CD4-positive, alpha-beta T cell treated with Interleukin-6 for 4 hours (primary cell): Measurements from ENCODE around the gene TMEM154.
A peak's percentile ranks its signal among the peaks of the same experiment; 100 is the strongest.

Source experiments
- DNase-seq: peaks from one replicate; pipeline ENCODE4 v3.0.0-alpha.2; 2020; ENCODE audit warnings: mixed read lengths

The TMEM154 gene

GRCh38 chr4:152693871-152694270 lies 14.1 kb upstream of the TMEM154 start:
- DNase-seq = no peak

GRCh38 chr4:152691761-152692160 lies 12.0 kb upstream of the TMEM154 start:
- DNase-seq = no peak

DNA sequence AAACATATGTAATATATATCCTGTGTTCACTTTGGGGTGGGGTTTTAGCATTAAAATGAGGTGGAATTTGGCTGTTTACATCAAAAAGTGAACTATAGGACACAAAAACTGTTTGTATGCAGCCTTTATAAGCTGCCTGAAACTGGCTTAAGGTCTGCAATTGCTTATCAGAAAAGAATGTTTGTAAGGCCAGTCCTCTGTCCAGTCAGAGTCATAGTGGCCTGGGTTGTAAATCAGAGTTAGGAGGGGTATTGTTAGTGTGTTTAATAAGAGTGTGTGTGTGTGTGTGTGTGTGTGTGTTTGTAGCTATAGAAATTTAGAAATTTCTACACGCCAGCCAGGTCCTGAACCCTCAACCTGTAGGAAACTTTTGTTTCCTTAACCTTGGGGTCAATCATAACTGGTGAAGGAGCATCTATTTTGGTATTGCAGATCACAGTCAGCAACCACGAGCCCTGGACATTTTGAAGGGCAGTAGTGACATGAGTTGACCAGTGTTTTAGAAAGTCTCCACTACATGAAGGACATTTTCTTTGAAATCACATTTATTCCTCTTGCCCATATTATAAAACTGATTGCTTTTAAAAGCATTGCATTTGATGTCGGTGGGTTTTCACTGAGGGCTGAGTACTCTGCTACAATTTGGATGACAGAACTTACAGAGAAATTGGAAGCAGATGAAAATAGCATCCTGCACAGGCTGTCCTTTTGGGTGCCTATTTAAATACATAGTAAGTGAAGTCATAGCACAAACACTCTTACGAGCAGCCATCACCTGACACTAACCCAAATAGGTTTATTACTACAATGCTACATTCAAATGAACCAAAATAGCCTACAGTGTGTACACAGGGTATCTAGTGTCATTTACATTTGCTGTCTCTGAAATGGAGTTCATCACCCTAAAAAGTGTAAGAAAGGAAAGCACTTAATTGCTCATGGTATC lies 11.2 kb upstream of the TMEM154 start:
- DNase-seq = no peak

GRCh38 chr4:152689615-152690501 lies 10.1 kb upstream of the TMEM154 start:
- DNase-seq = no peak

GRCh38 chr4:152687974-152688599 lies 8.3 kb upstream of the TMEM154 start:
- no peak for DNase-seq

DNA sequence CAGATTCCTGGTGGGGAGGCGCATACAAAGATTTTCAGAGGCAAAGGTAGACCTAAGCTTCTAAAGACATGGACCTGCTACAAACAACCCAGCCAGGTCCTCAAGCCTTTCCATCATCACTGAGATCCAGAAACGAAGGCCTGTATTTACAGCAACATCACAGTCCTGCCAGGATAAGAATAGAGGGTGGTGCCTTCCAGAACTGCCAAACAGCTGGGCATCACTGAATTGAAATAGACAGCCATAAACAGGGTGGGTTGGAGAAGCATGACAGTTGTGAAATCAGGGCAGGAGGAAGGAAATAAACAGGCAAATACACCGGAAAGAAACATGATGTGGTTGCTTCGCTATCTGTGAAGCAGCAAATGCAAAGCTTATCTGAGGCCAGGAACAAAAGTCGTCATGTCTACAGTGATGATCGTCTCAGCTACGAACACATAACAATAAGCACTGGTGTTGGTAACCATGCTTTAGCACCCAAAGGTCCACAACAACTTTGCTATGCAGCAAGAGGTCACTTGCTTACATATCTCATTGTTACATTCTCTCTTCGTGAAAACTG lies 6.7 kb upstream of the TMEM154 start:
- DNase-seq = no peak

- no peak for DNase-seq
Observed at GRCh38 chr4:152684587-152684986, 4.8 kb upstream of the TMEM154 start.

DNA sequence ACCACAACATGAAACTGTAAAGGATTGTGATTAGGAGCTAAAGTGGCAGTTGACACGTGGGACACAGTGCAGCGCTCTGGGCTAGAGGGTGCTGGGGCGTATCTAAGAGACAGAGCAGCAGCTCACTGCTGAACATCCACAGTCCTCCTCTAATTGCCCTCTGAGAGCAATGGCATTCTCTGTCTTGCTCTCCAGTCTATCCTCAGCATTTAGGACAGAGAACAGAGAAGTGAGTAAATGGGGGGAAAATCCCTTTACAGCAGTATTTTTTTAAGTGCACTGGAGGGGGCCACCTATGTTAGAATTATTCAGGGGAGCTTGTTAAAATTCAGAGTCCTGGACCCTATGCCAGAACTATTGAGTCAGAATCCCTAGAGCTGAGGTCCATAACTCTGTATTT lies 4.2 kb upstream of the TMEM154 start:
- DNase-seq = no peak

GRCh38 chr4:152682143-152682941 lies 2.5 kb upstream of the TMEM154 start:
- no peak for DNase-seq

DNA sequence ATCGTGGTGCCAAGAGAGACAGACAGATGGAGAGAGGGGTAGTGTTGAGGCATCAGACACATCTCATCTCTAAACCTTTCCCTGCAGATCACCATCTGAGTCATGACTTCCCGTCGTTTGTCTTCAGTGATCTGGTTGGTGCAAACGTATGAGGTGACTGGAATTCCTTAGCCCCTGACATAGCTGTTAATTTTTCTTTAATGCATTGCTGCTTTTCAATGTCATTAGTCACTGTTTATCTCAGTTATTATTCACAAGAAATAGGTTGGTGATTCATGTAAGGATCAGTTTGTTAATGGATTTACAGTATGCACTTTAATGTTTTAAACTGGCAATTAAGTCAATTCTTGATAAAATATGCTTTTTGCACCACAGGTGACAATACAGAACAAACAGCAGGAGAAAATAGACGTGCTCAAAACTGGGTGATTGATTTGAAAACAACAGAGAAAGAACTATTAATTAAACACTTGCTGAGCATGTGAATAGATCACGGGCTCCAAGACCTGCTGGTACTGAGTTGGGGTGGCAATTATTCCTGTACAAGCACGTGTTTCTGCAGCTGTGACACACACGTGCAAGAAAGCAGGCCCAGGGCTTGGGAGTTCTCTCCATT lies 1.3 kb upstream of the TMEM154 start:
- DNase-seq = peak; percentile 7

DNA sequence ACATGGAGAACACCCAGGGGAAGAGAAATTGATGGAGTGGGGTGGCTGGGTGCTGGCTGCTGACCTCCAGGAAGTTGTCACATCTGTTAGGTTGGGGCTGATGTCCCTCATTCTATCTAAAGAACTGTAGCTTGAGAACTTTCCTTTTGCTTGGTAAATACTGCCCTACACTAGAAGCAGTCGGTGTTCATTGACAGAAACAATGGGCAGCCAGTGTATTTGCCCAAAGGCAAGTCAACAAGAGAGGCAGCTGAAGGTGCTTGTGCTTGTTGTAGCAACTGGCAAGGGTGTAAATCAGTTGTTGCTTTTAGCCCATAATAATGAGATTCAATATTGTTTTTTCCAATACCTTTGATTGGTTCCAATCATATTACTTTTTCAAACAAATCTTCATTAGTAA lies 956 bp downstream of the TMEM154 start:
- DNase-seq = no peak

GRCh38 chr4:152677117-152677516 lies 2.7 kb downstream of the TMEM154 start:
- no peak for DNase-seq

DNA sequence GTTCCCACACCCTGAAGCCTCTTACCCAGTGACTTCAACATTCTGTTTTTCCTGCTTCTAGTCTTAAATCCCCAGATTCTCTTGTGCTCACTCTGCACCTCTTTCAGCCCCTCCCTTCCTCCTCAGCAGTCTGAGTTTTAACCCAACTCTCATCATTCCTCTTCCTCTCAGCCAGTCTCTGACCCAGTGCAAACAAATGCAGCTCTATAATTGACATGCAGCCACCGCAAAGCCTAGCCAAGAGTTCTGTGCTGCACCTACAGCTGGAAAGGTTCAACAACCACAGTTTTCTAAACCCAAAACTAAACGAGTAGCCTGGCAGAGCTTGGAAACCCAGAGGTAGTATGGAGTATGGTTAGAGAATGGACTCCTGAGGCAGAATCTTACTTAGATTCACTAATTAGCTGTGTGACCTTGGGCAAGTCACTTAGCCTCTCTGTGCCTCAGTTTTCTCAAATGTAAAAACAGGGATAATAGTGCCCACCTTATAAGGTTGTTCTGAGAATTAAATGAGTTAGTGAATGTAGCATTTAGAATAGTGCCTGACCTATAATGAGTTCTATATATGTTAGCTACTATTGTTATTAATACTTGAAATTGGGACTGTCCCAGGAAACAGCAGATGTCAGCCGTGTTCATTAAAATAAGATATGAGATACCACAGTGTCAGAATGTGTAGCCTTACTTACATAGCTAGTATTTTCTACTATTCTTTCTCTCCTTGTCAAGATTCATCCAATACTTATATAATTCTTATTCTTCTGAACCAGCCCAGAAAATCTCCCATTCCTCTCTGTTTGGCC lies 3.5 kb downstream of the TMEM154 start:
- no peak for DNase-seq

DNA sequence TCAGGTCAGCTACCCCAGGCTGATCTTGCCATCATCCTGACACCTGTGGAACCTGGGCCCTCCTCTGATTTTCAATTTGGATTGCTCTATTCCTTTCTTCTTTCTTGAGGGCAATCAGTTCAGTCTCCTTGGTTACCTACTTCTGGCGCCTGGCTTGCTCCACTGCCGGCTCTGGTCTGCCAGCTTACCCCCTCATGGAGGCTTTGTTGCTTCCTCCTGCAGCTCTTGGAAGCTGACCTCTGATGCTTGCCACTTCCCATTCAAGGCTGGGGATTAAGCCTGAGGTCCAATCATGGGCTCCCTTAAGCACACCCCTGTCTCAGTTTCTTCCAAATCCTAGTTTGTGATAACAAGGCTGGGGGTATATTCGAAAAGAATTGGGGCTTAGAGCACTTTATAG lies 5.4 kb downstream of the TMEM154 start:
- DNase-seq = no peak

DNA sequence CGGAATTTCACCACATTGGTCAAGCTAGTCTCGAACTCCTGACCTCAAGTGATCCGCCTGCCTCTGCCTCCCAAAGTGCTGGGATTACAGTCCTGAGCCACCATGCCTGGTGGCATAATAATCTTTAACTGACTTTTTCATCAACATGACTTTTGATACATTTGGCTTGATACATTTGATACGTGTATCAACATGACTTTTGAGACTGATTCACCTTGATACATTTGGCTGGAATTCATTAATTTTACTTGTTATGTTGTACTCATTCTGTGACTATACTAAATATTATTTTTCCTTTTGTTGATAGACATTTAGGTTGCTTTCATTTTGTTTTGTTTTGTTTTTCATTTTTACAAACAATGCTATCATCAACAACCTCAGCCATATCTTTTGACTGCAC lies 6.3 kb downstream of the TMEM154 start:
- no peak for DNase-seq

DNA sequence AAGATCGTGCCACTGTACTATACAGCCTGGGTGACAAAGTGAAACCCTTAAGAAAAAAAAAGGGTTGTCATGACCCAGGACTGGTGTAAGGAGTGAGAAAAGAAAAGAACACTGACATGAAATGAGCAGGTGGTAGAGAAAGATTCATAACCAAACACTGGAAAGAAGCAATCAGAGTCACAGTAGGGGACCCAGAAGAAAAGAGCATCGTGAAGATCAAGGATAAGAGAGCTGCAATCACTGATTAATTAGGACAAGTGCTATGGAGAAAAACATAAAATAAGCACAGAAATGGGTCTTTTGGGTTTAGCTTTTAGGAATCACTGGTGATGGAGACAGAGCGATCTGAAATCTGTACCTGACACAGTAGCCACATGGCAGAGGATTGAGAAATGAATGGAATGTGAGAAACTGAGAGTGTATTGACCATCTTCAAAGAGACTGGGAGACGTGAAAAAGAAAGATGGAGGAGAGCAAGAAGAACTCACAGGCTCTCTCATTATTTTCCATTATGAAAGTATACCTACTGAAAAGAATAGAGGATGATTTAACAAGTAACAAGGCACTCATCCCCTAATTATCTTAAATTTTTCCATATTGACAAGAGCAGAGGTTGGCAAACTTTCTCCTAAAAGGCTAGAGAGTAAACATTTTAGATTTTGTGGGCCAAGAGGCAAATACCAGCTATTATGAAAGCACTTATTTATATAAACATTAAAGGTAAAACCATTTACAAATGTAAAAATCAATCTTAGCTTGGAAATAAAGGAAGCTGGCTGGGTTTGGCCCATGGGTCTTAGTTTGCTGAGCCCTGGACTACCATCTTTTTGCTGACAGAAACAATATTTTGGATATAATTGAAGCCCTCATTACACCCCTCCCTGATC lies 7.3 kb downstream of the TMEM154 start:
- DNase-seq = no peak

- DNase-seq = no peak
Observed at GRCh38 chr4:152668338-152668964, 11.3 kb downstream of the TMEM154 start.

GRCh38 chr4:152667781-152668180 lies 12.0 kb downstream of the TMEM154 start:
- no peak for DNase-seq

DNA sequence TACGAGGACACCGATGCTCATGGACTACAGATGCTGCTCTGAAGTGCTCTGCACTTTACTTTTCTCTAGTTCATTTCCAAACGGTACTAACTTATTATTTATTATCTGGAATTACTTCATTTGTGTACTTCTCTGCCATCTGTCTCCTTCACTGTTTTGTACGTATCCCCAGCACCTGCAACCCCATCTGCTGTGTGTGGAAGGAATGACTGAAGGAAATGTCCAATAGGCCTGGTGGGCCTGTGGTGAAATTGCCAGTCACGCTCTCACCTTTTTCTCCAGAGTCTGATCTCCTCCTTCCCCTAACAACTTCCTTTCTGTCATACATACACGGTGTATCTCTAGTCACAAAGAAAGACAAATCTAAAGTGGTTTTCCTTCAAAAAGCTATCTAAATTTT lies 12.9 kb downstream of the TMEM154 start:
- DNase-seq = no peak
